ENCODE measurements around the gene CLSTN1. TPM values are rescaled to one million over a fixed set of nuclear protein-coding genes. Genes with fewer than 3 reads are reported as not detected.

Gene CLSTN1
- total RNA-seq, 1 experiment from 2014 or later = 100 TPM

GRCh38 chr1:9689011-9689706 is 134.6 kb downstream of the CLSTN1 start:
- Histone ChIP-seq H3K36me3 (replicated peaks; ENCODE audit: control insufficient read depth, insufficient read depth, low read length) (no peaks in the 10 kb centered on the region), H3K4me3 (ENCODE audit: insufficient read depth, low read depth, low read length) (peak overlapping the region; percentile 67), H3K27me3 (ENCODE audit: control insufficient read depth, insufficient read depth, low read length) (peaks cover 33% of the 10 kb centered on the region)
- peak; percentile 98 for DNase-seq

- H3K27me3 ChIP-seq (ENCODE audit: control insufficient read depth, insufficient read depth, low read length) = peaks cover 33% of the 10 kb centered on the region
- no peak for DNase-seq
- H3K36me3 ChIP-seq (replicated peaks; ENCODE audit: control insufficient read depth, insufficient read depth, low read length) = no peaks in the 10 kb centered on the region
- peak overlapping the region; percentile 81 for H3K4me3 ChIP-seq (ENCODE audit: insufficient read depth, low read depth, low read length)
Observed at GRCh38 chr1:9688599-9688998, 135.2 kb downstream of the CLSTN1 start.

- Histone ChIP-seq H3K36me3 (replicated peaks; ENCODE audit: control insufficient read depth, insufficient read depth, low read length) (no peaks in the 10 kb centered on the region), H3K4me3 (ENCODE audit: insufficient read depth, low read depth, low read length) (peak overlapping the region; percentile 81), H3K27me3 (ENCODE audit: control insufficient read depth, insufficient read depth, low read length) (peaks cover 33% of the 10 kb centered on the region)
- peak; percentile 74 for DNase-seq
Observed at GRCh38 chr1:9687874-9688582, 135.7 kb downstream of the CLSTN1 start.

GRCh38 chr1:9687120-9687873 is 136.5 kb downstream of the CLSTN1 start:
- Histone ChIP-seq H3K4me3 (ENCODE audit: insufficient read depth, low read depth, low read length) (peak overlapping the region; percentile 81), H3K27me3 (ENCODE audit: control insufficient read depth, insufficient read depth, low read length) (peaks cover 33% of the 10 kb centered on the region), H3K36me3 (replicated peaks; ENCODE audit: control insufficient read depth, insufficient read depth, low read length) (no peaks in the 10 kb centered on the region)
- peak; percentile 98 for DNase-seq

- Histone ChIP-seq H3K4me3 (ENCODE audit: insufficient read depth, low read depth, low read length) (no peak overlapping the region), H3K36me3 (replicated peaks; ENCODE audit: control insufficient read depth, insufficient read depth, low read length) (no peaks in the 10 kb centered on the region), H3K27me3 (ENCODE audit: control insufficient read depth, insufficient read depth, low read length) (peaks cover 19% of the 10 kb centered on the region)
- no peak for DNase-seq
Observed at GRCh38 chr1:9684801-9685200, 139.0 kb downstream of the CLSTN1 start.

GRCh38 chr1:9680828-9681227 is 142.9 kb downstream of the CLSTN1 start:
- no peaks in the 10 kb centered on the region for H3K36me3 ChIP-seq (replicated peaks; ENCODE audit: control insufficient read depth, insufficient read depth, low read length)
- H3K27me3 ChIP-seq (ENCODE audit: control insufficient read depth, insufficient read depth, low read length) = no peaks in the 10 kb centered on the region; the same call in 1 of the 2 replicates
- no peak overlapping the region for H3K4me3 ChIP-seq (ENCODE audit: insufficient read depth, low read depth, low read length)
- no peak for DNase-seq

GRCh38 chr1:9680091-9680490 is 143.7 kb downstream of the CLSTN1 start:
- no peak for DNase-seq
- Histone ChIP-seq H3K27me3 (ENCODE audit: control insufficient read depth, insufficient read depth, low read length) (no peaks in the 10 kb centered on the region), H3K36me3 (replicated peaks; ENCODE audit: control insufficient read depth, insufficient read depth, low read length) (no peaks in the 10 kb centered on the region), H3K4me3 (ENCODE audit: insufficient read depth, low read depth, low read length) (no peak overlapping the region)

Other genes starting within 250 kb of the CLSTN1 start
- 12.9 and 14.9 TPM in 2 replicates for gene TMEM201, start 235.1 kb downstream of the CLSTN1 start, total RNA-seq (2014; rRNA removed; shearing (Covaris generic))
- gene PIK3CD, start 172.2 kb downstream of the CLSTN1 start, total RNA-seq (2014; rRNA removed; shearing (Covaris generic)) = 6.9 and 18.1 TPM in 2 replicates
- 78.8 and 80.7 TPM in 2 replicates for gene CTNNBIP1, start 86.3 kb upstream of the CLSTN1 start, total RNA-seq (2014; rRNA removed; shearing (Covaris generic))
- gene LZIC, start 119.4 kb upstream of the CLSTN1 start, total RNA-seq (2014; rRNA removed; shearing (Covaris generic)) = 20.9 and 34.9 TPM in 2 replicates
- 5.7 and 6.4 TPM in 2 replicates for gene NMNAT1, start 119.5 kb upstream of the CLSTN1 start, total RNA-seq (2014; rRNA removed; shearing (Covaris generic))
- 1.1 and 1.7 TPM in 2 replicates for gene RBP7, start 173.3 kb upstream of the CLSTN1 start, total RNA-seq (2014; rRNA removed; shearing (Covaris generic))
- 88.1 and 91.5 TPM in 2 replicates for gene UBE4B, start 209.0 kb upstream of the CLSTN1 start, total RNA-seq (2014; rRNA removed; shearing (Covaris generic))

All from H7 (cell line).